GM18520 (cell line): Measurements from ENCODE around the gene CCDC159.
"Not testable (repeated sequence)": the region's sequence is repeated elsewhere in the genome, so short reads cannot be mapped to it uniquely, and the experiment has no call there.

ENCODE experiments used
- ATAC-seq: cut with Tn5 transposase; IDR thresholded peaks from one replicate; pipeline ENCODE4 v1.9.1; 2021; ENCODE audit not compliant: unreplicated experiment

CCDC159 gene, protein sequence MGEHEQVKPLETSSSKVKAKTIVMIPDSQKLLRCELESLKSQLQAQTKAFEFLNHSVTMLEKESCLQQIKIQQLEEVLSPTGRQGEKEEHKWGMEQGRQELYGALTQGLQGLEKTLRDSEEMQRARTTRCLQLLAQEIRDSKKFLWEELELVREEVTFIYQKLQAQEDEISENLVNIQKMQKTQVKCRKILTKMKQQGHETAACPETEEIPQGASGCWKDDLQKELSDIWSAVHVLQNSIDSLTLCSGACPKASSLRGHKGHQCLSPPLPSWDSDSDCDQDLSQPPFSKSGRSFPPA

DNA sequence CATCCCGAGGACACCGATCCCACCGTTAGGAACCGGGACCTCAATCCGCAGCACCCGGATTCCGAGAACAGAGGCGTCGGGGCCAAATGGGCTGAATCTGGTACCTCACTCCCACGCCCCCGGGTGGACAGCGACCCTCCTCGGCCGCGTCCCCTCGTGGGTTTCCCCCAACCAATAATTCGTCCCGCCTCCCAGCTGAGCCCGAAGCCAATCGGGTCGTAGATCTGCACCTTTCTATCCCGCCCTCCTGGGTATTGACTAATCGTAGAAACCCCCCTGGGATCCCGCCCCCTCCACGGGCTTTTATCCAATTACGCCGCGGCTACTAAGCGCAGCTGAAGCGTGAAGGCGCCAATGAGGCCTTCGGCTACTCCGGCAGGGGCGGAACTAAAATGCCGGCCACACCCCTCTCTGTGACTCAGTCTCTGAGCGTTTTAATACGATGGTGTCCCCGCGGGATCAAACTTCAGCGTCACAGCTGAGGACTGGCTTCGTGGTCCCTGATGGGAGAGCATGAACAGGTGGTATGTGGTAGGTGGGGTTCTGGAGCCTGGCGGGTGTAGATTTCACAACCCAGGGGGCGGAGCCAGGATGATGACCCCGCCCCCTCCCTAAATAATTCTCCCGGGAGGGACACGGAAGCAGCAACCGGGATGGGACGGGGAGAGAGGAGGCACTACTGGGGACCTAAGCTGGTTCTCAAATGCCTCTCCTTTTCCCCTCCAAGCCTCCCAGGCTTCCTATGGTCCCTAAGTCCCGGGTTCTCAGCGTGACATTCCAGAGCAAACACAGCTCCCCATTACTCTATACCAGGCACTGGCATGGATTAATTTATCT is at the start of gene CCDC159, which contains the start of gene TMEM205:
TSS of gene CCDC159 (plus strand) at position 416 of the 837 bp plus-strand sequence. CDS start at position 504, 88 bp downstream.
TSS of gene TMEM205 (minus strand) at position 165 of the 837 bp plus-strand sequence. CDS start 649 bp downstream, outside the sequence.
- peak; percentile 88 for ATAC-seq

DNA sequence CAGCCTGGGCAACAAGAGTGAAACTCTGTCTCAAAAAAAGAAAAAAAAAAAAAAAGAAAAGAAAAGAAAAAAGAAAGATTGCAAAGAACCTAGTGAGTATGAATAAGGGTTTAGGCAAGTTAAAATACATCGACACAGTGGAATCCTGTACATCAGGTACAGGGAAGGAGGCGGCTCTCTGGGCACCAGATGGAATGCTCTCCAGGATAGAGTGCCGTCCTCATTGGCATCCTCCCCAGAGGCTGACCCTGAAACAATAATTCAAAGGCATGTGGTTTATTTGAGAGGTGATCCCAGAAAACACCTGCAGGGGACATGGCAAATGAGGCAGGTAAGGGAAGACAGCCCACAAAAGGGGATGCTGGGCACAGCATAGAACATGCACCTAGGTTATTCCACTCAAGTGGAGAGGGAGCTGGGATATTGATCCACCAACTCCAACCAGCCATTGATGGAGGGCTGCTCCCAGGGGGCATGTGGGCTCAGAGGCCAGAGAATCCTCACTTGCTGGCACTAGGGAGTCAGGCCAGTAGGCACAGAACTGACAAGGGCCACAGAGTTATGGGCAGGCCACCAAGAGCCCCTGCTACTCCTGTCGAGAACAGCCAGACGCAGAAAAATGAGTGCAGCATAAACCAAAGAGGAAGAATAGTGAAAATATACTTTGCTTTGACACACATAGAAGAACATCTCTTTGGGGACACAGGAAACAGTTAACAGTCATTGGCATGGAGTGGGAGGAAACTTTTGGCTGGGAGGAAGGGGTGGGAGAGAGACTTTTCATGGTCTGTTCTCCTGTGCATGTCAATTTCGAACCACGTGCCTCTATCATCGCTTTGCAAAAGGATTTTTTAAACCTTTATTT is 46.1 kb upstream of the CCDC159 start:
- ATAC-seq = no peak

DNA sequence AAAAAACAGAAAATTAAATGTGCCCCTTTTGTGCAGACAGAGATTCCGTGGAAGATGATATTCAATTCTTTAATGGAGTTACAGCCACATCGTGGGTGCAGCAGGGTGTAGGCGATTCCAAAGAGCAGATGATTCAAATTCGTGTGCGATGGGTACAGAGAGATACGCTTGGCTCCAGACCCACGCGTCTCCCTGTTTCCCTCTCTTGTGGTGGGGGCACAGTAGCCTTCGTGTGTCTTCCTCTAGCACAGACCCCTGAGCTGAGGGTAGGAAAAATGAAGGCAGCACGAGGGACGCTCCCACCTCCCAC is 45.6 kb upstream of the CCDC159 start:
- no peak for ATAC-seq

DNA sequence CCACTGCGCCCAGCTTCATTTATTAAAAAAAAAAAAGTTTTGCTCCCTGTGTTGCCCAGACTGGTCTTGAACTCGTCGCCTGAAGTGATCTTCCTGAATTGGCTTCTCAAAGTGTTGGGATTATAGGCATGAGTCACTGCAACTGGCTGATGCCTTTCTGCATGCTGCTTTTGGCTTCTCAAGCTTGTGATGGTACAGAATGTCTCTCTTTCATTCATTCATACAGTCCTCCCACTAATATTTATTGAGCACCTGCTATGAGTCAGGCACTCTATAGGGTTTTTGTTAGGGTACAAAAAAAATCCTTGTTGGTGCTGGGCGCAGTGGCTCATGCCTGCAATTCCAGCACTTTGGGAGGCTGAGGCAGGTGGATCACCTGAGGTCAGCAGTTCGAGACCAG is 41.4 kb upstream of the CCDC159 start:
- ATAC-seq = no peak

DNA sequence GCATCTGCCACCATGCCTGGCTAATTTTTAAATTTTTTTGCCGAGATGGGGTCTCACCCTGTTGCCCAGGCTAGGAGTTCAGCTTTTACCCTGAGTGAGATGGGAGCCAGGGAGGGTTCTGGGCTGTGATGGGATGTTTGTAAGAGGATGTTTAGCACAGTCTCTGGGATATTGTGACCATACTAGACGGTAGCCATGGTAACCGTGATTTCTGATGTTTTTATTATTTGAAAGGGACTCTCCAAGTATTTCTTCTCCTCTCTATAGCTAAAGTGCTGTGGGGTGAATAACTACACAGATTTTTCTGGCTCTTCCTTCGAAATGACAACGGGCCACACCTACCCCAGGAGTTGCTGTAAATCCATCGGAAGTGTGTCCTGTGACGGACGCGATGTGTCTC is 40.0 kb upstream of the CCDC159 start:
- ATAC-seq = no peak

DNA sequence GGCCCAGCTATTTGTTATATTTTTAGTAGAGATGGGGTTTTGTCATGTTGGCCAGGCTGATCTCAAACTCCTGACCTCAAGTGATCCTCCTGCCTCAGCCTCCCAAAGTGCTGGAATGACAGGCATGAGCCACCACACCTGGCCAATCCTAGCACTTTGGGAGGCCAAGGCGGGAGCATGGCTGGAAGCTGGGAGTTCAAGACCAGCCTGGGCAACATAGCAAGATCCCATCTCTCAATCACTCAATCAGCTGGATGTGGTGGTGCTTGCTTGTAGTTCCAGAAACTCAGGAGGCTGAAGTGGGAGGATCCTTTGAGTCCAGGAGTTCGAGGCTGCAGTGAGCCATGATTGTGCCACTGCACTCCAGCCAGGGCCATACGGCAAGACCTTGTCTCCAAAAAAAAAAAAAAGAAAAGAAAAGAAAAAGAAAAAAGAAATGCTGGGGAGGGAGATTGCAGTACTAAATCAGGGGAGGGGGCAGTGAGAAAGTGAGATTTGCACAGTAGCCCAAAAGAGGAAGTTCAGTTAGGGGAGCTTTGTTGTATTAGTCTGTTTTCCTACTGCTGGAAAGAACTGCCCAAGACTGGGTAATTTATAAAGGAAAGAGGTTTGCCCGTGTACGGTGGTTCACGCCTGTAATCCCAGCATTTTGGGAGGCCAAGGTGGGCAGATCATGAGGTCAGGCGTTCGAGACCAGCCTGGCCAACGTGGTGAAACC is 25.9 kb upstream of the CCDC159 start:
- not testable (repeated sequence) for ATAC-seq

DNA sequence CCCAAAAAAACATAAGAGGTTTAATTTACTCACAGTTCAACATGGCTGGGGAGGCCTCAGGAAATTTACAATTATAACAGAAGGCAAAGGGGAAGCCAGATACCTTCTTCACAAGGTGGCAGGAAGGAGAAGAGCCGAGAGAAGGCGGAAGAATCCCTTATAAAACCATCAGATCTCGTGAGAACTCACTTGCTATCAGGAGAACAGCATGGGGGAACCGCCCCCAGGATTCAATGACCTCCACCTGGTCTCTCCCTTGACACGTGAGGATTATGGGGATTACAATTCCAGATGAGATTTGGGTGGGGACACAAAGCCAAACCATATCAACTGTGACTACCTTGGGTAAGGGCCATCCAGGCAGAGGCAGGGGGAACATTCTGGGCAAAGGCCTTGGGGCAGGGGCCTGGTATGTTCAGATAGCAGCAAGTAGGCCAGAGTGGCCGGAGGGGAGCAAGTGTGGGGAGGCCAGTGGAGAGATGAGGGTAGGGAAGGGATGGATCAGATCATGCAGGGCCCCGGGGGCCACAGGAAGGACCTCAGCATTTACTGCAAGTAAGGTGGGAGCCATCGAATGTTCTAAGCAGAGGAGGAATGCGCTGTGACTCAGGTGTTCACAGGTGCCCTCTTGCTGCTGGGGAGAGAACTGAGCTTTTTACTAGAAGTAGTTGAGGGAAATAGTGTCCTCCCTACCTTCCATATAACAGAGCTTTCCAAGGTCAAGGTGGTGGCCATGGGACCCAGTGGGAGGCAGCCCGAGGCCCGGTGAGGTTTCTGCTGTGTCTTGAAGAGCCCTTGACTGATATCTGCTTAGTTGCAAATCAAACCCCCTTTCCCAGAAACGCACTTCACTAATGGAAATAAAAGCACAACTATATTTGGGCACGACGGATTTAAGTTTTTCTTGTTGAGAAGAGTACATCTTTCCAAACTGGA is 24.9 kb upstream of the CCDC159 start:
- no peak for ATAC-seq

DNA sequence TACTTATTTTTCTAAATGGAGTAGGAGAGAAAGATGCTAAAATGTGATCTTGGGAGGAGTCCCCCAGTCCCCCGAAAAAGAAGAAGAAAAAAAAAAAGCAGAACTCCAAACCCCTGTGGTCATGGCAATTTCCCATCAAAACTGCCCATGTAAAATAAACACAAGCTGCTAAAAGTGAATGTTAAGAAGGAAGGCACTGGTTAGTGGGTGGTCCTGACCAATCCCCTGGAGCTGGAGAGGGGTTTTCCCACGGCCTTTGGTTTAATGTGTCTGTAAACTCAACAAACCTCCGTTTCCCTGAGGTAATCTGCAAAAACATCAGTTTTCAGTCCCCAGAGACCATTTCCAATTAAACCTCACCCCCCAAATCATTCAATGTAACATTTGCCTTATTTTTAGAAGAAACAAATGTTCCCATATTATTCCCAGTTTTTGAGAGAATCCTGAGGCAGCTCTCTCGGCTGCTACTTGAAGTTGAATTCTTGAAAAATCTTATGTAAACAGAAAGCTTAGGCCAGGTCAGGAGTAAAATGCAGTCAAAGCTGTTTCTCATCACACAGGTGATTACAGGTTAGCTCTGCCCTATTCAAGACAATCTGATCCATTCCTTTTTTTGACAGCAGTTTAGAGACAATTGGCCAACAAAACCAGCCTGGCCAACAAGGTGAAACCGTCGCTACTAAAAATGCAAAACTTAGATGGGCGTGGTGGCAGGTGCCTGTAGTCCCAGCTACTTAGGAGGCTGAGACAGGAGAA is 23.9 kb upstream of the CCDC159 start:
- no peak for ATAC-seq

DNA sequence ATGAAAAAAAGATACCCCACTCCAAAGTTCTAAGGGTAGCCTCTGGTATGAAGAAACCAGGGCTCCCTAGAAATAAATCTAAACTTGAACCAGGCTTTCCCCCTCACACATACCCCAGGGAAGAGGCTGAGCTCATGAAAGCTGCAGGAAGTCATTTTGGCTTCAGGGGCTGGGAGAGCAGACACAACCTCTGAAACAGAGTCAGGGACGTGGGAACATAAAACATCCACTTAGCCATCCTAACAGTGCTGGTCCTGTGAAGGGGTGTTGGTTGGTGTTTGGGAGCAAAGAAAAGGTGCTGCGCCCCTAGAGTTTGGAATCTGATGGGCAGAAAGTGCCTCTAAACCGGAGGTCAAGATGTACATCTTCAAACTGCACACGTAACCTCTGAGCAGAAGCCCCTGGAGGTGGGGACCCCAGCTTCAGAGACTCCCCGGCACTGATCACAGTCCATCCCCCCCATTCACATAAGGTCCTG is 22.7 kb upstream of the CCDC159 start:
- ATAC-seq = no peak

DNA sequence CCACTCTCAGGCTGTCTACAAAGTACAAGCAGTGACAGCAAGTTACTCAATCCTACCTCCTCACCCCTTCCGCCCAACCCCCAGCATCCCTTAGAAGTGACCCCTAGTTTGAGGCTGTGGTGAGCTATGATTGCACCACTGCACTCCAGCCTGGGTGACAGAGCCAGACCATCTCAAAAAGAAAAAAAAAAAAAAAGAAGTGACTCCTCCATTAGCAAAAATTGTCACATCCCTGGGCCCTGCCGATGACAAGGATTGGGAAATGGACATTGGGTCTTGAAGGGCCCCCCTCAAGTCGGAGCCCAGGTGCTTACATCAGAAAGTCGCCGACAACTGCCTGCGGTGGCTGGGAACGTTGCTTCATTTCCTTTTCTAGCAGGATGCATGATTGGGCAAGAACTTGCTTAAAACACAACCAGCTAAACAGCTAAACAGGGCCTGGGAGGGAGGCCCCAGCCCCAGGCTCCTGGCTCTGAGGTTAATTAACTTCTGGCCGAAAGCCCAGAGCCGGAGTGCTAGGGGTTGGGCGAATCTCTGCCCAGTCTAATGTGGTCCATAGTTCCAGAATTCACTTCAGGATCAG is 22.1 kb upstream of the CCDC159 start:
- ATAC-seq = no peak

DNA sequence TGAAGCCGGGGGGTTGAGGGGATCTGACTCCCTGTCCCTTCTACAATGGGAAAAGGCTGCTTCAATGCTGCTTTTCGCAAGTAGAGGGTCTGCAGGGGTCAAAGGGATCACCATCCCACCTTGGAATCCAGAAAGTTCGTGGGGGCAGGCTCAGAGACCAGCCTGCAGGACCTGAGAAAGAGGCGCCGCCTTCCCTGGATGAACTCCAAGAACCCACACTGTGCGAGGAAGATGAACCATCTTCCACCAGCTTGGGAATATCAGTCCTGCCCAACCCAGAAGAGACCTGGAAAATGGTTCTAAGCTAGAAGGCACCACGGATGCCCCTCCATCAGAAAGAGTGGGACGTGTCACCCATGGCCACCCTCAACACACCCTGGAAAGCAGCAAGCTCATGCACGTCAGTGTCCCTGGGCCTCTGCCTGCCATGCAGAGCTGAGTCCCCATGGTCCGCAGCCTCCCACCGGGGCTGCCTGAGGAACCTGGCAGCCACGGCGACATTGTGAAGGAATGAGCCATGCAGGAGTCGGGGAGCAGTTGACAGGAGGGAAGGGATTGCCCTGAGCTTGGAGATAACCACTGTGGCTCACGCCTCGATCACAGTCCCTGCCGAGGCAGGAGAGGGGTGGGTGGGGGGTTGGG is 21.4 kb upstream of the CCDC159 start:
- no peak for ATAC-seq

DNA sequence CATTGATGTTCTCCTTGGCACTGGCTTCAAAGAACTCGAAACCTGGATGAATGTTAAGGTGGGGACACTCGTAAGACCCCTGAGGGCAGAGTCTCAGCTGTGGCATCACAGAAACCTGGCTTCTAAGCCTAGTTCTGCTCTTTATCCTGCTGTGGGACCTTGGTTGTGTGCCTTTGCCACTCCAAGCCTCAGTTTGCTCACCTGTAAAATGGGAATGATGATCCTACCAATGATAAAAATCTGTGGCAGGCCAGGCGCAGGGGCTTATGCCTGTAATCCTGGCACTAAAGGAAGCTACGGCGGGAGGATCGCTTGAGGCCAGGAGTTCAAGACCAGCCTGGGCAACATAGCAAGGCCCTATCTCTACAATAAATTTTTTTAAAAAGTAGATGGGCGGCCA is 20.8 kb upstream of the CCDC159 start:
- no peak for ATAC-seq

DNA sequence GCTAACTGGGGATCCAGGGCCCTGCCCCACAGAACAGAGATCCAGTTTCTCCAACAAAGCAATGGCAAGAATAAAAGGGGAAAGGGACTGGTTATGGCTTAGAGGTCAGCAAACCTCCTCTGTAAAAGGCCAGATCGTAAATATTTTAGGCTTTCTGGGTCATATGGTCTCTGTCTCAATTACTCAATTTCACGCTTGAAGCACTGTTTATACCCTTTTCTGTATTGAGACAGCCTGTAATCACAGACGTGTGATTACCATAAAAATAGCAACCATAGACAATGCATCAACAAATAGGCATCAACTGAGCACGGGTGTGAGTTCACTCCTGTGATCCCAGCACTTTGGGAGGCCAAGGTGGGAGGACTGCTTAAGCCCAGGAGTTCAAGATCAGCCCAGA is 16.2 kb upstream of the CCDC159 start:
- no peak for ATAC-seq

DNA sequence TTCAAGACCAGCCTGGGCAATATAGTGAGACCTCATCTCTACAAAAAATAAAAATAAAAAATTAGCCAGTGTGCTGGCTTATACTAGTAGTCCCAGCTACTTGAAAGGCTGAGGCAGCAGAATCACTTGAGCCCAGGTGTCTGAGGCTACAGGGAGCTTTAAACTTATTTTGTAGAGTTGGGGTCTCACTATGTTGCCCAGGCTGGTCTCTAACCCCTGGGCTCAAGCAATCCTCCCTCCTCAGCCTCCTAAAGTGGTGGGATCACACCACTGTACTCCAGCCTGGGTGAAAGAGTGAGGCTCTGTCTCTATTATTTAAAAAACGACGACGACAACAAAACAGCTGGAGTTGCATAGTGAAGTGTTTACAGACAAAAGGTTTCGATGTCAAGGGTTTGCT is 14.8 kb upstream of the CCDC159 start:
- ATAC-seq = no peak

DNA sequence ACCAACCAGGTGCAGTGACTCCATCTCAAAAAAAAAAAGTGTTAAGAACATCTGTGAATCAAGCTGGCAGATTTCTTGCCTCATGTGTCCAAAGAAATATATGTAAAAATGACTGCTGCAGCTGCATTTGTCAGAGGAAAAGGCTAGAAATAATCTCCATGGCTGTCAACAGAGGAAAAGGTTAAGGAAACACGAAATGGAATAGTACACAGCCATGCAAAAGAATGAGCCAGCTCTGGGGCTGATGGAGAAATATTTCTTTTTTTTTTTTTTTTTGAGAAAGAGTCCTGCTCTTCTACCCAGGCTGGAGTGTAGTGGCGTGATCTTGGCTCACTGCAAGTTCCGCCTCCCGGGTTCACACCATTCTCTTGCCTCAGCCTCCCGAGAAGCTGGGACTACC is 13.5 kb upstream of the CCDC159 start:
- ATAC-seq = no peak

DNA sequence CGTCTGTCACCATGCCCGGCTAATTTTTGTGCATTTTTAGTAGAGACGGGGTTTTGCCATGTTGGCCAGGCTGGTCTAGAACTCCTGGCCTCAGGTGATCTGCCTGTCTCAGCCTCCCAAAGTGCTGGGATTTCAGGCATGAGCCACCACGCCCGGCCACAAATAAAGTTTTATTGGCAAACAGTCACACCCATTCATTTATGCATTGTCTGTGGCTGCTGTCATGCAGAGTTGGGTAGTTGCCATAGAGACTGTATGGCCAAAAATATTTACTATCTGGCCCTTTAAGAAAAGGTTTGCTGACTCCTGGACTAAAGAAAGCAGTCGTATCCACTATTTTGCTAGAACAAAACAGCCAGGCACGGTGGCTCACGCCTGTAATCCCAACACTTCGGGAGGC is 12.5 kb upstream of the CCDC159 start:
- ATAC-seq = not testable (repeated sequence)

DNA sequence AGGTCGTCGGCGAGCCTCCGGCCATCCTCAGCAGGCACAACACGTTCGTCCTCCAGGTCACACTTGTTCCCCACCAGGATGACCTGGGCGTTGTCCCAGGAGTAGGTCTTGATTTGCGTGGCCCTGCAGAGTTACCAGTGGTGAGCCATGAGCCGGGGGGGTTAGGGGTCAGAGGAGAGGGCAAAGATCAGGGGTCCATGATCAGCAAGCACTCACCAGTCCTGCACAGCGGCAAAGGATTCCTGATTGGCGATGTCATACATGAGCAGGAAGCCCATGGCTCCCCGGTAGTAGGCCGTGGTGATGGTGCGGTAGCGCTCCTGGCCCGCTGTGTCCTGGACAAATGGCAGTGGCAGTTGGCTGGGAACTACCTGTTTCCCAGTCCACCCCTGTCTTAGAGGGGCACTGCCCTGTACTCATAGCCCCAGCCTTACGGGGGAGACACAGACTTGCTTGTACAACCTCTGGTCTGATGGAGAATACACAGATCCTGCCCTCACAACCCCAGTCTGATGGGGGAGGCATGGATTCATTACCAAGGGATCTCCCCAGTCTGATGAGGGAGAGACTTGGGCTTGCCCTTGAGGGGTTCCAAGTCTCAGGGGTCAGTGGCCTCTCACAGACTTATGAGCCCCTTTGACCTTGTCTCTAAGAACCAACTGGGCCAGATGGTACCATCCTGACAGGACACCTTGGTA is 10.7 kb upstream of the CCDC159 start:
- no peak for ATAC-seq
